ENCODE data around the gene PAXIP1. TPM values are rescaled to one million over a fixed set of nuclear protein-coding genes. Genes with fewer than 3 reads are reported as not detected.

PAXIP1 gene
- total RNA-seq, 1 experiment from 2014 or later: 13.7 TPM

Other genes with a start within 250 kb of the PAXIP1 start
- gene HTR5A, start 67.2 kb upstream of the PAXIP1 start, total RNA-seq (2022): not detected in 2 replicates

All from MCF 10A (cell line).